ENCODE data around the gene MBP. TPM values are rescaled to one million over a fixed set of nuclear protein-coding genes. Genes with fewer than 3 reads are reported as not detected.

MBP gene
- total RNA-seq, 4 donors from 2014 or later: 18.1 to 58.8 (median 30.6) TPM

- no peak for TF ChIP-seq CTCF (IDR thresholded peaks at IDR 0.05; ENCODE audit: low read depth)
These were observed 24.4 kb downstream of the MBP start for GRCh38 chr18:77108001-77108692.

GRCh38 chr18:77107292-77107691 is 25.3 kb downstream of the MBP start:
- TF ChIP-seq CTCF (IDR thresholded peaks at IDR 0.05; ENCODE audit: low read depth): no peak

GRCh38 chr18:77106331-77106730 is 26.3 kb downstream of the MBP start:
- no peak for TF ChIP-seq CTCF (IDR thresholded peaks at IDR 0.05; ENCODE audit: low read depth)

GRCh38 chr18:77105680-77106079 is 26.9 kb downstream of the MBP start:
- TF ChIP-seq CTCF (IDR thresholded peaks at IDR 0.05; ENCODE audit: low read depth): no peak

GRCh38 chr18:77105028-77105427 is 27.6 kb downstream of the MBP start:
- no peak for TF ChIP-seq CTCF (IDR thresholded peaks at IDR 0.05; ENCODE audit: low read depth)

GRCh38 chr18:77103991-77104531 is 28.5 kb downstream of the MBP start:
- TF ChIP-seq CTCF (IDR thresholded peaks at IDR 0.05; ENCODE audit: low read depth): no peak

GRCh38 chr18:77103187-77103850 is 29.3 kb downstream of the MBP start:
- TF ChIP-seq CTCF (IDR thresholded peaks at IDR 0.05; ENCODE audit: low read depth): no peak
